GM20000 (cell line): ENCODE measurements around the gene FOXO1.
A peak's percentile ranks its signal among the peaks of the same experiment; 100 is the strongest.

Experiments used
- DNase-seq: peaks from one replicate; pipeline ENCODE4 v3.0.0; 2012; ENCODE audit warnings: low spot score
- CTCF ChIP-seq: IDR thresholded peaks from 2 replicates; pipeline ENCODE4 v1.5.1; 2012; ENCODE audit warnings: mild to moderate bottlenecking, control low read depth; ENCODE audit errors: extremely low read depth, missing control alignments

FOXO1 gene

DNA sequence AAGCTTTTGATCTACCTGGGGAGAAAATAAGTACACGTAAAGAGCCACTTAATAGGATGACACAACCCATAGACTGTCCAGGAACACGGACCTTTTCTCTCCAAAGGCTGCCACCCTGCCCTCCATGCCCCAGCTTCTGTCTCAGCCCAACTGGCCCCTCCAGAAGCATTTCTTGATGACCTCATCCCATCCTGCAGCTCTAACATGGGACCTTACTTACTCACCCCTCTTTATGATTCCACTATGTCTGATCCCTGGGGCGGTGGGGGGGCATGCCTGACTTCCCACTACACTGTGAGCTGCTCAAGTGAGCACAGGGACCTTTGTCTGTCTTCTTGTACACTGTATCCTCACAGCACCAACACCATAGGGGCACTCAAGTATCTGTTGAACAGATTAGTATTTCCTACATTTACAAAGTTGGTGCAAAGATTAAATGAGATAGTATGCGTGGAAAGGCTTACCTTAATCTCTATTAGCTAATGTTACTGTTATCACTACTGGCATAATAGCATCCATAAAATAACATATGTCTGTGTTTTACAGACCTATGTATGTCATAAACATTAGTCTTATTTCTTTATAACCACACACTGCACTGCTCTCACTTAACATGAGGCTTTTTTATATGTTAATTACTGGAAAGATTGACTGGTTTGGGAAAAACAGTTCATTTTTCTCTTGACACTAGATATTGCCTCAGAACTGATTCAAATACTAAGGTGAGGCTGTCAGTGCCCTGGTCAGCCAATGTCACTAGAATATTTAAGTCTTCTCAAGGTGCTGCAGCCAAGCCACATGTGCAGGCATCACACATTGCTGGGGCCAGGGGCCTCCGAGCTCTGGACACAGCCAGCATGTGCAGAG lies 100.9 kb downstream of the FOXO1 start:
- no peak for TF ChIP-seq CTCF
- no peak for DNase-seq

DNA sequence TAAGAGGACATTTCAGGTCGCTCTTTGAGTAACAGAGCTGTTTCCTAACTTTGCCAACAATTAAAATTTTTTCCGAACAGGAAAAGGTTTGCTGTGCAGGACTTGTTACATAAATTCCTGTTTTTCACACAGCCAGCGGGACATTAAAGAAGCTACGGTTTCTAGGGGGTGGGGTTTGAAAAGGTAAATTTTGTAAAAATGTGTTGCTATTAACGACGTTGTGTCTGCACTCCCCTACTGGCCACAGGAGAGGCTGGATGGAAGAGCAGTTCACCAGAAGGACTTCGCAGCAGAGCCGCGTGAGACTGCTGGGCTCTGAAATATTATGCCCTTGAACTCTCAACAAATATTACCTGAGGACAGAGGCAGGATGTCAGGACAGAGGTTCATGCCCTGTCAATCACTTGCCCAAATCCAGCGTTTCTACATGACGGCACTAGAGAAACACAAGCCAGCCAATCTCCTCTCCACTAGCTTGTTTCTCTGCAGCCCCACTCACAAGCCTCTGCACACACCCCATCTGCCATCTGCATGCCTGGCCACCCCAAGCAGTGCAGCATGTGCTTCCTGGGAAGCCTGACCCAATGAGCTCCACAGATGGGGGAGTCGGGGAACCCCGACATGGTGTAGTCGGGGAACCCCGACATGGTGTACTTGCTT lies 102.0 kb downstream of the FOXO1 start:
- peak; percentile 36 for DNase-seq
- no peak for TF ChIP-seq CTCF

GRCh38 chr13:40563350-40564125 lies 102.9 kb downstream of the FOXO1 start:
- no peak for DNase-seq
- no peak for TF ChIP-seq CTCF

DNA sequence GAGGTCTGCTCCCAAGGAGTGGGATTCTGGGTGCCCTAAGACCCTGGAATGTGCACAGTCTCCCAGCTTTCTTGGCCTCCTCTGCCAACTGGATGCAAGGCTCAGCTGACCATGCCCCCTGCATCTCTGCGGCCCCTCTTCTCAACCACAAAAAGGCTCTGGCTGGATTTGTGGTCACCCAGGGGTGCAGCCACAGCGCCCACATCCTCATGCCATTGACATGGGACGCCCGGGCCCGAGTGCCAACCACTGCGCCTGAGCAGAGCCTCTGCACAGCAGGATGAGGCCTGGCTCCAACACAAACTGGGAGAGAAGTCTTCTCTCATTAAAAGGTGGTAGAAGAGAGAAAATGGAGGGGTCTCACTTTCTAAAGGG lies 103.5 kb downstream of the FOXO1 start:
- DNase-seq, result no peak
- no peak for TF ChIP-seq CTCF

- no peak for DNase-seq
- no peak for TF ChIP-seq CTCF
Measured at GRCh38 chr13:40559915-40560314, 106.5 kb downstream of the FOXO1 start.

DNA sequence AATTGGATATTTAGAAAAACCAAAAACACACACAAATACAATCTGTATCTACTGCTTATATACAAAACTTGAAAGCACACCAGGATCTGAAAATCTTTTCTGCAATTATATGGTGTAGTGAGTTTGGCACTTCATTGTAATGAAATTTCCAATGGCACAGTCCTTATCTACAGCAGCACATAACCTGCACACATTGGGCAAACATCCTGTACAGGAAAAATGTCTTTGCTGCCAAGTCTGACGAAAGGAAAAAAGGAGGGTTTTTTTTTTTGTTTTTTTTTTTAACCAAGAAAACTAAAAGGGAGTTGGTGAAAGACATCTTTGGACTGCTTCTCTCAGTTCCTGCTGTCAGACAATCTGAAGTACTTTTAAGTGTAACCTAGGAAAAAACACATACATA lies 107.8 kb downstream of the FOXO1 start:
- DNase-seq, result no peak
- TF ChIP-seq CTCF, result no peak

DNA sequence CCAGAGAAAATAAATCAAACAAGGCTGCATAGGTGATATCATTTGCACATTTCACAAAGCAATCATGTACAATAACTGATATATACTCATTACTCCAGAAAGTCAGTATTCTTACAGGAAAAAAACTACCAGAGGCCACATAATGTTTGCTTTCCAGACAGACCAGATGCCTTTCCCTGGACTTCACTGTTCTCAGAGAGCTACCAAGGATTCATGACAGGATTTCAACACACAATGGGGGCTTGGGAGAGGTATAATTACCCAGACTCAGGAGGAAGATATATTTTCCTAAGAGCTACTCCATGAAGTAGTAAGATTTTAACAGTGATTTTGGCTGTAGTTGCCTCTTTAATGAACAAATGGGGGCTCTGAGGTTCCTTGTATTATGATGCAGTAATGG lies 110.0 kb downstream of the FOXO1 start:
- DNase-seq, result no peak
- TF ChIP-seq CTCF, result no peak
